ENCODE results near the gene KCNJ6. TPM values are rescaled to one million over a fixed set of nuclear protein-coding genes. Genes with fewer than 3 reads are reported as not detected.
A peak's percentile ranks its signal among the peaks of the same experiment; 100 is the strongest.

The KCNJ6 gene
- total and polyA plus RNA-seq, 2 donors from 2014 or later, result 0.06 TPM; not detected in 1

DNA sequence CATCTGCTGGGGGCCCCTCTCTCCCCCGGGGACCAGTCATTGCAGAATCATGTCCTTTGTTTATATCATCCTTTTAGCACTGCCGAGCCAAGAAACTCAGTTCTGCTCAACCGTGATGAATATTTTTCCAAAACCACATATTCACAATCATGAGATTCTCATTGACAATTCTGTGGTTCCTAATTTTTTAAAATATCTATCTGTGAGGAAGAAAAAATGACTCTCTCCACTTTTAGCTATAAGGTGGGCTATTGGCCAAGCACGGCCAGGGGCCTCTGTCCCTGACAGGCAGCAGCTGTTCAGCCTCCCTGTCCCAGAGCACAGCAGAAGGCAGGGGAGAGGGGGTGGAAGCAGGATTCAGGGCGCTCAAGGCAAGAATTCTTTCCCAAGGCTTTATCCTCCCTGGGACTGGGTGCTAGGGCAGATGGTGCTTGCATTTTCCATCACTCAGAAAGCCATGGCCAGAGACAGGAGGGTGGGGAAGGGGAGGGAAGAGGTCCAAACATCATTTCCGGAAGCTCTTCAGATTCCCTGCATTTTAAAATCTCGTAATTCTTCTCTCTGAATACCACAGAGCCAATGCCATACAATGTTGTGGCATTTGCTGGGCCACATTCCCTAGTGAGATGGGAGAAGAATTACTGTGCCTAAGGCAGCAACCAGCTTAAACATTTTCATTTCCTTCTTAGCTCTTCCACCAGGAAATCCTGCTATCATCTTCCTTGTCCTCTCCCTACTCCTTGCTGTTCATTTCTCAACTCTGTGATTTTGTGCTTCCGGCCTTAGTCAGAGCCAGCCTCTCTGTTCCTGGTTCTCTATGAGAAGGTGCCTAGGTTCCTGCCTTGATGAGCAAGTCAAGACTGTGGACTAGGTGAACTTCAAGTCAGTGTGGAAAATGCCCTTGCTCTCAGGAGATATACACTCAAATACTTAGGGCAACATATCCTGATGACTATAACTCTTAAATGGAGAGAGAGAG, 60.3 kb downstream of the KCNJ6 start:
- Histone ChIP-seq H3K9me3 (ENCODE audit: control insufficient read depth in 2 of 3, insufficient read depth in 1 of 3, low read length in 3 of 3) (peaks cover 0 to 4% (median 0%) of the 10 kb centered on the region in 3 donors), H3K9ac (ENCODE audit: low read length in 3 of 3) (no peak overlapping the region), H3K36me3 (ENCODE audit: control insufficient read depth in 2 of 3, insufficient read depth in 3 of 3, low read length in 3 of 3) (no peaks in the 10 kb centered on the region), H3K4me3 (ENCODE audit: low read length in 3 of 3) (no peak overlapping the region), H3K27ac (ENCODE audit: low read depth in 2 of 2, low read length in 2 of 2) (no peak overlapping the region), H3K4me1 (ENCODE audit: control insufficient read depth in 2 of 3, insufficient read depth in 2 of 3, low read depth in 1 of 3, low read length in 3 of 3) (no peaks in the 10 kb centered on the region), H3K27me3 (ENCODE audit: control insufficient read depth, insufficient read depth, low read length) (no peaks in the 10 kb centered on the region)
- peak in 3 of 5 donors; percentile 27 to 64 (median 49) for DNase-seq
- TF ChIP-seq, protein P1, sequence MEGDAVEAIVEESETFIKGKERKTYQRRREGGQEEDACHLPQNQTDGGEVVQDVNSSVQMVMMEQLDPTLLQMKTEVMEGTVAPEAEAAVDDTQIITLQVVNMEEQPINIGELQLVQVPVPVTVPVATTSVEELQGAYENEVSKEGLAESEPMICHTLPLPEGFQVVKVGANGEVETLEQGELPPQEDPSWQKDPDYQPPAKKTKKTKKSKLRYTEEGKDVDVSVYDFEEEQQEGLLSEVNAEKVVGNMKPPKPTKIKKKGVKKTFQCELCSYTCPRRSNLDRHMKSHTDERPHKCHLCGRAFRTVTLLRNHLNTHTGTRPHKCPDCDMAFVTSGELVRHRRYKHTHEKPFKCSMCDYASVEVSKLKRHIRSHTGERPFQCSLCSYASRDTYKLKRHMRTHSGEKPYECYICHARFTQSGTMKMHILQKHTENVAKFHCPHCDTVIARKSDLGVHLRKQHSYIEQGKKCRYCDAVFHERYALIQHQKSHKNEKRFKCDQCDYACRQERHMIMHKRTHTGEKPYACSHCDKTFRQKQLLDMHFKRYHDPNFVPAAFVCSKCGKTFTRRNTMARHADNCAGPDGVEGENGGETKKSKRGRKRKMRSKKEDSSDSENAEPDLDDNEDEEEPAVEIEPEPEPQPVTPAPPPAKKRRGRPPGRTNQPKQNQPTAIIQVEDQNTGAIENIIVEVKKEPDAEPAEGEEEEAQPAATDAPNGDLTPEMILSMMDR (IDR thresholded peaks at IDR 0.05; ENCODE audit: borderline replicate concordance, extremely low read depth, insufficient read depth), result no peak
- intact Hi-C loops (cut with DNase I), result no loop called here
- FAIRE-seq, result no peak

- Histone ChIP-seq H3K9me3 (ENCODE audit: control insufficient read depth in 2 of 3, insufficient read depth in 1 of 3, low read length in 3 of 3) (peaks cover 0 to 4% (median 0%) of the 10 kb centered on the region in 3 donors), H3K36me3 (ENCODE audit: control insufficient read depth in 2 of 3, insufficient read depth in 3 of 3, low read length in 3 of 3) (no peaks in the 10 kb centered on the region), H3K4me1 (ENCODE audit: control insufficient read depth in 2 of 3, insufficient read depth in 2 of 3, low read depth in 1 of 3, low read length in 3 of 3) (no peaks in the 10 kb centered on the region), H3K4me3 (ENCODE audit: low read length in 3 of 3) (no peak overlapping the region), H3K9ac (ENCODE audit: low read length in 3 of 3) (no peak overlapping the region), H3K27me3 (ENCODE audit: control insufficient read depth, insufficient read depth, low read length) (no peaks in the 10 kb centered on the region), H3K27ac (ENCODE audit: low read depth in 2 of 2, low read length in 2 of 2) (no peak overlapping the region)
- DNase-seq (no peak), FAIRE-seq (no peak)
- intact Hi-C loops (cut with DNase I), result no loop called here
- TF ChIP-seq, protein P1 (IDR thresholded peaks at IDR 0.05; ENCODE audit: borderline replicate concordance, extremely low read depth, insufficient read depth), result no peak
These were observed 61.0 kb downstream of the KCNJ6 start for GRCh38 chr21:37855271-37855646.

DNA sequence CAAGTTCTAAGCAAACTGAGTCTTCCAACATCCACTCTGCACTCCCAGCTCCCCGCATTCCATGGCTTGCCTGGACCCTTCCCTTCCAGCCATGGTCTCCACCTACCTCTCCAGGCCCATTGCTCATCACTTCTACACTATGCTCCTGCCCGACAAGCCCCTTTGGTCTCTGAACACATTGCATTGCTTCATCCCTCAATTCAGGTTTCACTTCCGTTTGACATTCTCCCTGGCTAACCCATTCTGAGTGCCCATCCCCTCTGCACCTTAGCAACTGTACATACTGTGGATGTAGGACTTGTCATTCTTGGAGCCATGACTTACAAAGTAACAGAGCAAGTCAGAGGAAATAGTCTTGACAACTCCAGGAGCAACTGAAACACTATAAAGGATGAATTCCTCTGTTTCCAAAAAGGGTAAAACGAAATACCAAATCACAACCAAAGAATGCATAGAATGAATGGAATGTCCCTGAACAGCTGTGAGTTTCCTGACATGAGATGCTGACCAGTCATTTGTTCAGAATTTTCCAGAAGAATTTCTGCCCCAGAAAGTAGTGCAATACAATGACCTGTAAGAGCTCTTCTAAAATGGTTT, 66.7 kb downstream of the KCNJ6 start:
- FAIRE-seq, result no peak
- no peak overlapping the region for H3K27ac ChIP-seq (ENCODE audit: low read depth in 2 of 2, low read length in 2 of 2)
- TF ChIP-seq, protein P1 (IDR thresholded peaks at IDR 0.05; ENCODE audit: borderline replicate concordance, extremely low read depth, insufficient read depth), result no peak
- H3K9ac ChIP-seq (ENCODE audit: low read length in 3 of 3), result no peak overlapping the region
- no peaks in the 10 kb centered on the region for H3K9me3 ChIP-seq (ENCODE audit: control insufficient read depth in 2 of 3, insufficient read depth in 1 of 3, low read length in 3 of 3)
- H3K36me3 ChIP-seq (ENCODE audit: control insufficient read depth in 2 of 3, insufficient read depth in 3 of 3, low read length in 3 of 3), result no peaks in the 10 kb centered on the region
- no peak overlapping the region for H3K4me3 ChIP-seq (ENCODE audit: low read length in 3 of 3)
- intact Hi-C loops (cut with DNase I), result no loop called here
- no peaks in the 10 kb centered on the region for H3K4me1 ChIP-seq (ENCODE audit: control insufficient read depth in 2 of 3, insufficient read depth in 2 of 3, low read depth in 1 of 3, low read length in 3 of 3)
- no peaks in the 10 kb centered on the region for H3K27me3 ChIP-seq (ENCODE audit: control insufficient read depth, insufficient read depth, low read length)
- DNase-seq, result no peak

Measured in kidney (tissue), 14 donors.